ENCODE measurements around the gene FOXN3. TPM values are rescaled to one million over a fixed set of nuclear protein-coding genes. Genes with fewer than 3 reads are reported as not detected.

FOXN3 gene
- total RNA-seq, 2 experiments from 2014 or later, result 124 to 127 TPM

DNA sequence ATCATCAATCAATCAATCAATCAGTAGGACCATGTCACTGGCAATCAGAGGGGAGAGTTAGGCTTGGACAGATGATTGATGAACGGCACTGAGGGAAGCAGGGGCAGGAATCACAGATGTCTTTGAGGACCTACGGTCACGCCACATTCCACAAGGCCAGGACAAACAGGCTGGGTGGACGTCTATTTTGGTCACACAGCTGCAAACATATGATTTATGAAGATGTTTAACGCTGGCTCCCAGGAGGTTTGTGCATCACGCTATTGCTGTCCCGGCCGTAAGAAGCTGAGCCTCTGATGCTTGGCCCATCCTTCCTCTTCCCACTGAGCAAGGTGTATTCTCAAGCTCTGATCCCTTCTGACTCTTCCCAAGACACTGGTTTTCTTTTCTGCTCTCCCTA, 160.8 kb downstream of the FOXN3 start:
- peaks cover 7% of the 10 kb centered on the region for H3K36me3 ChIP-seq (ENCODE audit: insufficient read depth, low read length)
- H3K4me1 ChIP-seq (ENCODE audit: insufficient read depth, low read length), result peaks cover 3% of the 10 kb centered on the region
- Mint-ChIP-seq H3K4me1 (ENCODE audit: low read depth) (peaks cover 53% of the 10 kb centered on the region), H3K4me3 (no peak overlapping the region), H3K27ac (no peak overlapping the region), H3K36me3 (ENCODE audit: low read depth) (peaks cover 72% of the 10 kb centered on the region), H3K9me3 (no peaks in the 10 kb centered on the region), H3K27me3 (no peaks in the 10 kb centered on the region)
- intact Hi-C loops (cut with DNase I, micrococcal nuclease), result no loop called here
- no peak overlapping the region for H3K4me3 ChIP-seq (ENCODE audit: low read length)
- TF ChIP-seq, protein P1, sequence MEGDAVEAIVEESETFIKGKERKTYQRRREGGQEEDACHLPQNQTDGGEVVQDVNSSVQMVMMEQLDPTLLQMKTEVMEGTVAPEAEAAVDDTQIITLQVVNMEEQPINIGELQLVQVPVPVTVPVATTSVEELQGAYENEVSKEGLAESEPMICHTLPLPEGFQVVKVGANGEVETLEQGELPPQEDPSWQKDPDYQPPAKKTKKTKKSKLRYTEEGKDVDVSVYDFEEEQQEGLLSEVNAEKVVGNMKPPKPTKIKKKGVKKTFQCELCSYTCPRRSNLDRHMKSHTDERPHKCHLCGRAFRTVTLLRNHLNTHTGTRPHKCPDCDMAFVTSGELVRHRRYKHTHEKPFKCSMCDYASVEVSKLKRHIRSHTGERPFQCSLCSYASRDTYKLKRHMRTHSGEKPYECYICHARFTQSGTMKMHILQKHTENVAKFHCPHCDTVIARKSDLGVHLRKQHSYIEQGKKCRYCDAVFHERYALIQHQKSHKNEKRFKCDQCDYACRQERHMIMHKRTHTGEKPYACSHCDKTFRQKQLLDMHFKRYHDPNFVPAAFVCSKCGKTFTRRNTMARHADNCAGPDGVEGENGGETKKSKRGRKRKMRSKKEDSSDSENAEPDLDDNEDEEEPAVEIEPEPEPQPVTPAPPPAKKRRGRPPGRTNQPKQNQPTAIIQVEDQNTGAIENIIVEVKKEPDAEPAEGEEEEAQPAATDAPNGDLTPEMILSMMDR (IDR thresholded peaks at IDR 0.05), result no peak
- ChIA-PET POLR2A (no interaction called here), CTCF (no interaction called here)
- H3K27me3 ChIP-seq (ENCODE audit: control insufficient read depth in 1 of 2, insufficient read depth in 2 of 2, low read length in 2 of 2), result no peaks in the 10 kb centered on the region
- H3K9me3 ChIP-seq (ENCODE audit: control insufficient read depth in 1 of 2, insufficient read depth in 1 of 2, low read length in 2 of 2), result peaks cover 0 to 4% of the 10 kb centered on the region in 2 experiments
- DNase-seq, result no peak
- no peak overlapping the region for H3K27ac ChIP-seq (ENCODE audit: low read depth in 1 of 2, low read length in 2 of 2)
- ATAC-seq (ENCODE audit: poor library complexity), result no peak

DNA sequence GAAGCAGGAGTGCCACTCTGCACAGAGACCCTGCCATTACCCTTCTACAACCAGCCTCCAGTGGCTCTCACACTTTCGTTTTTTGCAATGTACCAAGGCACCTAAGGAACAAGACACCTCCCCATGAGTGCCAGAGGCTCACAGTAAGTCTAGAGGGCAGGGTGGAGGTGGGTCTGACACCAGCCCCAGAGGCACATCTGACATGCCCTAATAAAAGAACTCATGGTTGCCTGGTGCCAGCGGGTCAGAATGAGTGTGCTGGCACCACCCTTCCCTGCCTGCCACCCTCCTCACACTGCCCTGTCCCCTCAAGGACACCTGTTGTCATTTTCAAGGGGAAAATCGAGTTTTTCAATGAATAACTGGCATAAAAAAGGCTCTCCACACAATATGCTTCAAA, 161.2 kb downstream of the FOXN3 start:
- Mint-ChIP-seq H3K9me3 (no peaks in the 10 kb centered on the region), H3K27me3 (no peaks in the 10 kb centered on the region), H3K4me3 (no peak overlapping the region), H3K4me1 (ENCODE audit: low read depth) (peaks cover 58% of the 10 kb centered on the region), H3K36me3 (ENCODE audit: low read depth) (peaks cover 76% of the 10 kb centered on the region), H3K27ac (no peak overlapping the region)
- peaks cover 0 to 4% of the 10 kb centered on the region in 2 experiments for H3K9me3 ChIP-seq (ENCODE audit: control insufficient read depth in 1 of 2, insufficient read depth in 1 of 2, low read length in 2 of 2)
- POLR2A ChIA-PET, result no interaction called here
- DNase-seq, result no peak
- no peak for ATAC-seq (ENCODE audit: poor library complexity)
- no peak overlapping the region for H3K4me3 ChIP-seq (ENCODE audit: low read length)
- H3K36me3 ChIP-seq (ENCODE audit: insufficient read depth, low read length), result peaks cover 7% of the 10 kb centered on the region
- H3K27ac ChIP-seq (ENCODE audit: low read depth in 1 of 2, low read length in 2 of 2), result no peak overlapping the region
- intact Hi-C loops (cut with DNase I, micrococcal nuclease), result no loop called here
- peaks cover 3% of the 10 kb centered on the region for H3K4me1 ChIP-seq (ENCODE audit: insufficient read depth, low read length)
- H3K27me3 ChIP-seq (ENCODE audit: control insufficient read depth in 1 of 2, insufficient read depth in 2 of 2, low read length in 2 of 2), result no peaks in the 10 kb centered on the region
- TF ChIP-seq, protein P1 (IDR thresholded peaks at IDR 0.05), result no peak
- CTCF ChIA-PET, result no interaction called here

DNA sequence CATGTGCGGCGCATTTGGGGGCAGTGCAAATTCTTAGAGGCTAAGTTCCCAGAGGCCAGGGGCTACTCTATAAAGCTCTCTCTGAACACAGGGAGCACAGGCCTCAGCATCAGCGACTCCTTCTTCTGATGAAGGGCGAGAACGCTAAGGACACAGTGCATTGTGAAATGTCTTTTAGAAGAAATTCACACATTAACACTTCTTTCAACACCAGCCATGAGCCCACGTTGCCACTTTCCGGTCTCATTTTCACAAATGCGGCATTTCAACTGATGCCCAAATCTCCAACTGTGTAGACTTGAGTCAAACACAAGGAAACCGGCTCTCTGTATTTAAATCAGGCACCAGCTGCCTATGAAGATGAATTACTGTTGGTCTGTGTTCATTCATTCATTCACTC, 162.0 kb downstream of the FOXN3 start:
- CTCF ChIA-PET, result no interaction called here
- H3K4me3 ChIP-seq (ENCODE audit: low read length), result no peak overlapping the region
- peaks cover 7% of the 10 kb centered on the region for H3K36me3 ChIP-seq (ENCODE audit: insufficient read depth, low read length)
- H3K4me3 Mint-ChIP-seq, result no peak overlapping the region
- DNase-seq (no peak), ATAC-seq (ENCODE audit: poor library complexity) (no peak)
- peaks cover 84% of the 10 kb centered on the region for H3K36me3 Mint-ChIP-seq (ENCODE audit: low read depth)
- intact Hi-C loops (cut with DNase I, micrococcal nuclease), result no loop called here
- H3K4me1 Mint-ChIP-seq (ENCODE audit: low read depth), result peaks cover 66% of the 10 kb centered on the region
- H3K27ac Mint-ChIP-seq, result peak overlapping the region; percentile 40
- no peaks in the 10 kb centered on the region for H3K27me3 ChIP-seq (ENCODE audit: control insufficient read depth in 1 of 2, insufficient read depth in 2 of 2, low read length in 2 of 2)
- no peaks in the 10 kb centered on the region for H3K27me3 Mint-ChIP-seq
- H3K9me3 ChIP-seq (ENCODE audit: control insufficient read depth in 1 of 2, insufficient read depth in 1 of 2, low read length in 2 of 2), result peaks cover 0 to 4% of the 10 kb centered on the region in 2 experiments
- POLR2A ChIA-PET, result no interaction called here
- H3K27ac ChIP-seq (ENCODE audit: low read depth in 1 of 2, low read length in 2 of 2), result no peak overlapping the region
- peaks cover 6% of the 10 kb centered on the region for H3K4me1 ChIP-seq (ENCODE audit: insufficient read depth, low read length)
- no peaks in the 10 kb centered on the region for H3K9me3 Mint-ChIP-seq
- TF ChIP-seq, protein P1 (IDR thresholded peaks at IDR 0.05), result no peak
